Measurements from ENCODE around the gene LMAN2L.

DNA sequence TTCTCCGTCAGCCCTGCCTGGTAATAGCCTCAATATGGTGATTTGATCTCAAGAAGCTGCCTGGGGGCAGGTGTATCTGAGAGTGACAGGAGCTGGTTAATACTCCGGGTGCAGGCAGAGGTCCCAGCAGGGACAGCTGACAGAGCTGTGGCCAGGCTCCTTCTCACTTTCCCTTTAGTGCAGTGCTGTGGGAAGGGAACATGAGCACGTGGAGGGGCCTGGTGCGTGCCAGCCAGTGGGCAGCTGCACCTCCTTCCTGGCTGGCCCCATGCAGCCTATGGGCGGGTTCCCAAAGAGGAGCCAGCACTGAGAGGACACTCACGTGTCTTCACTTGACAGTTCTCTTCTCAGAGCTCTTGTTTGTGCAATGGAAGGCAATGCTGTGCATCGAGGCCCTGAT lies 29.9 kb upstream of the LMAN2L start:
- TF ChIP-seq CTCF (conservative IDR thresholded peaks at IDR 0.05 in 1 of 2, IDR thresholded peaks at IDR 0.05 in 1 of 2; ENCODE audit: low read depth in 1 of 2, low read length in 2 of 2) (no peak), EZH2 (IDR thresholded peaks at IDR 0.05; ENCODE audit: low read length, missing control alignments) (no peak)
